Neuron (in vitro differentiated cells): Measurements from ENCODE around the gene ONECUT2.

Experiments
- H2AFZ ChIP-seq: one replicate; pipeline ENCODE4 v1.6.1; 2013; ENCODE audit warnings: low read depth, mild to moderate bottlenecking, inconsistent platforms, low read length, moderate library complexity
- H3K27me3 ChIP-seq: one replicate; pipeline ENCODE4 v1.6.1; 2013; ENCODE audit warnings: low read length; ENCODE audit not compliant: insufficient read depth
- H3K36me3 ChIP-seq: one replicate; pipeline ENCODE4 v1.6.1; 2013; ENCODE audit warnings: low read length; ENCODE audit not compliant: insufficient read depth
- H3K4me1 ChIP-seq: one replicate; pipeline ENCODE4 v1.6.1; 2013; ENCODE audit warnings: low read length; ENCODE audit not compliant: insufficient read depth
- H3K4me3 ChIP-seq: 2 replicates; pipeline ENCODE4 v1.5.1; 2013; ENCODE audit warnings: mild to moderate bottlenecking, low read length, moderate library complexity
- H3K9me3 ChIP-seq: one replicate; pipeline ENCODE4 v1.6.1; 2013; ENCODE audit warnings: low read length

Gene ONECUT2

GRCh38 chr18:57533006-57533867, 98.1 kb downstream of the ONECUT2 start:
- peaks cover 7% of the 10 kb centered on the region for H3K27me3 ChIP-seq
- no peaks in the 10 kb centered on the region for H3K9me3 ChIP-seq
- peaks cover 19% of the 10 kb centered on the region for H3K4me1 ChIP-seq
- no peak overlapping the region for H2AFZ ChIP-seq
- no peaks in the 10 kb centered on the region for H3K36me3 ChIP-seq
- peak overlapping the region; percentile 0 for H3K4me3 ChIP-seq

GRCh38 chr18:57533868-57534510, 98.8 kb downstream of the ONECUT2 start:
- Histone ChIP-seq H3K4me1 (peaks cover 18% of the 10 kb centered on the region), H3K9me3 (no peaks in the 10 kb centered on the region), H2AFZ (no peak overlapping the region), H3K36me3 (no peaks in the 10 kb centered on the region), H3K4me3 (peak overlapping the region; percentile 0), H3K27me3 (peaks cover 7% of the 10 kb centered on the region)

GRCh38 chr18:57534511-57534909, 99.3 kb downstream of the ONECUT2 start:
- H3K4me1 ChIP-seq = peaks cover 18% of the 10 kb centered on the region
- no peaks in the 10 kb centered on the region for H3K36me3 ChIP-seq
- no peak overlapping the region for H2AFZ ChIP-seq
- H3K27me3 ChIP-seq = peaks cover 7% of the 10 kb centered on the region
- H3K4me3 ChIP-seq = no peak overlapping the region
- H3K9me3 ChIP-seq = no peaks in the 10 kb centered on the region

- H3K4me3 ChIP-seq = no peak overlapping the region
- no peaks in the 10 kb centered on the region for H3K9me3 ChIP-seq
- H3K4me1 ChIP-seq = peaks cover 10% of the 10 kb centered on the region
- peaks cover 7% of the 10 kb centered on the region for H3K27me3 ChIP-seq
- no peaks in the 10 kb centered on the region for H3K36me3 ChIP-seq
- no peak overlapping the region for H2AFZ ChIP-seq
These were observed 103.4 kb downstream of the ONECUT2 start for GRCh38 chr18:57538614-57539013.

GRCh38 chr18:57539702-57540101, 104.5 kb downstream of the ONECUT2 start:
- no peak overlapping the region for H3K4me3 ChIP-seq
- H3K4me1 ChIP-seq = no peaks in the 10 kb centered on the region
- H3K27me3 ChIP-seq = peaks cover 7% of the 10 kb centered on the region
- H3K36me3 ChIP-seq = no peaks in the 10 kb centered on the region
- H2AFZ ChIP-seq = no peak overlapping the region
- no peaks in the 10 kb centered on the region for H3K9me3 ChIP-seq
